ENCODE measurements around the gene IGFLR1. TPM values are rescaled to one million over a fixed set of nuclear protein-coding genes. Genes with fewer than 3 reads are reported as not detected.

The IGFLR1 gene
- total RNA-seq, 4 donors from 2014 or later, result 5.2 to 6.1 (median 5.9) TPM

GRCh38 chr19:35745328-35746086, 3.3 kb upstream of the IGFLR1 start, which contains the start of the genes PSENEN and U2AF1L4:
PSENEN (plus strand) TSS chr19:35745651; CDS start chr19:35745931, 280 bp downstream.
U2AF1L4 (minus strand) TSS chr19:35745418; CDS start chr19:35745391, 27 bp downstream.
- 0 to 1% methylated on average over 27 to 33 of the region's 40 CpGs for WGBS, 2 donors

GRCh38 chr19:35744430-35745327, 2.4 kb upstream of the IGFLR1 start:
- peaks cover 0 to 5% of the 10 kb centered on the region in 2 donors for H3K36me3 ChIP-seq
- no peaks in the 10 kb centered on the region for H3K9me3 ChIP-seq
- no peaks in the 10 kb centered on the region for H3K27me3 ChIP-seq
- DNase-seq, result peak; percentile 96
- intact Hi-C loops (cut with DNase I), result no loop called here
- H3K27ac ChIP-seq, result peak overlapping the region; percentile 100
- peak overlapping the region; percentile 76 to 92 (median 78) for H3K4me3 ChIP-seq (replicated peaks in 1 of 3)
- peaks cover 34 to 42% of the 10 kb centered on the region in 2 donors for H3K4me1 ChIP-seq
- WGBS, 2 donors, result 7 to 8% methylated on average over 40 to 41 of the region's 41 CpGs
- TF ChIP-seq POLR2A (IDR thresholded peaks at IDR 0.05) (no peak), CTCF (IDR thresholded peaks at IDR 0.05) (peak in 3 of 6 experiments; percentile 18 to 36 (median 32))

More at GRCh38 chr19:35745328-35746086, 3.3 kb upstream of the IGFLR1 start, which contains the start of the genes PSENEN and U2AF1L4:
- TF ChIP-seq POLR2A (IDR thresholded peaks at IDR 0.05) (peak in 1 of 2 donors; percentile 49), CTCF (IDR thresholded peaks at IDR 0.05) (peak in 1 of 6 experiments; percentile 14)
- H3K27me3 ChIP-seq, result no peaks in the 10 kb centered on the region
- peaks cover 28 to 42% of the 10 kb centered on the region in 2 donors for H3K4me1 ChIP-seq
- peak within 1 kb of the TSS; percentile 76 to 92 (median 78) for H3K4me3 ChIP-seq (replicated peaks in 1 of 3)
- intact Hi-C loops (cut with DNase I), result no loop called here
- peaks cover 0 to 5% of the 10 kb centered on the region in 2 donors for H3K36me3 ChIP-seq
- H3K9me3 ChIP-seq, result no peaks in the 10 kb centered on the region
- H3K27ac ChIP-seq, result peak within 1 kb of the TSS; percentile 100
- DNase-seq, result peak; percentile 98

GRCh38 chr19:35743640-35744429, 1.6 kb upstream of the IGFLR1 start:
- intact Hi-C loops (cut with DNase I), result no loop called here
- peaks cover 32 to 40% of the 10 kb centered on the region in 2 donors for H3K4me1 ChIP-seq
- H3K27me3 ChIP-seq, result no peaks in the 10 kb centered on the region
- H3K9me3 ChIP-seq, result no peaks in the 10 kb centered on the region
- no peak for DNase-seq
- no peak for TF ChIP-seq POLR2A (IDR thresholded peaks at IDR 0.05)
- TF ChIP-seq CTCF (IDR thresholded peaks at IDR 0.05), result no peak
- peaks cover 0 to 5% of the 10 kb centered on the region in 2 donors for H3K36me3 ChIP-seq
- 83 to 94% methylated on average over 14 to 19 of the region's 19 CpGs for WGBS, 2 donors
- peak overlapping the region in 1 of 3 donors; percentile 78 for H3K4me3 ChIP-seq (replicated peaks in 1 of 3)
- no peak overlapping the region for H3K27ac ChIP-seq

GRCh38 chr19:35741203-35741515, 1.1 kb downstream of the IGFLR1 start:
- H3K36me3 ChIP-seq, result peaks cover 18 to 26% of the 10 kb centered on the region in 2 donors
- H3K9me3 ChIP-seq, result no peaks in the 10 kb centered on the region
- WGBS, 2 donors, result 9 to 10% methylated on average over 12 of the region's 12 CpGs
- intact Hi-C loops (cut with DNase I), result no loop called here
- H3K27me3 ChIP-seq, result no peaks in the 10 kb centered on the region
- H3K4me3 ChIP-seq (replicated peaks in 1 of 3), result peak overlapping the region in 1 of 3 donors; percentile 45
- DNase-seq, result no peak
- H3K27ac ChIP-seq, result peak overlapping the region in 2 of 3 donors; percentile 25 to 46
- TF ChIP-seq POLR2A (IDR thresholded peaks at IDR 0.05), result no peak
- TF ChIP-seq CTCF (IDR thresholded peaks at IDR 0.05), result no peak
- peaks cover 24 to 28% of the 10 kb centered on the region in 2 donors for H3K4me1 ChIP-seq

Measured in thyroid gland (tissue), 4 donors.